Stimulated activated CD8-positive, alpha-beta memory T cell treated with anti-CD3 and anti-CD28 coated beads, Interleukin-7, amount 100 ng/mL, for 1 hour (primary cell): Measurements from ENCODE around the gene TP63.
"Not testable (repeated sequence)": the region's sequence is repeated elsewhere in the genome, so short reads cannot be mapped to it uniquely, and the experiment has no call there.

Experiments used
- DNase-seq, 2 donors: peaks; one replicate each; pipeline ENCODE4 v3.0.0-alpha.2; 2020; ENCODE audit warnings: low read depth in 2 of 2

TP63 gene

DNA sequence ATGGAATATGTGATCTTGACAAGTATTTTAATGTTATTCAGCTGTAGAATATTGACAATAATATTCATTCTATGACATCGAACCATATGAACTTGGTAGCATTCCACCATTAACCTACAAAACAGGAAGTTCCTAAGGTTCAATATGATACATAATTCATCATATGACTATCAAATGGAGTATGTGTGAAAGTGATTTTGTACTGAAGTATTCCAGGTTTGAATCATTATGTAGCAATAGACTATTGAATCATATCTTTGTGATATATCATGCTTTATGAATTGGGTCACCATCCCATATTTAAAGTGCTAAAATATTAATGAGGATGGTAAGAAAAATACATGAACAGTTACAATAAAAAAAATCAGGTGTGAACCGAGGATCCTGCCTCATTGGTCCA lies 95.1 kb downstream of the TP63 start:
- DNase-seq = no peak

DNA sequence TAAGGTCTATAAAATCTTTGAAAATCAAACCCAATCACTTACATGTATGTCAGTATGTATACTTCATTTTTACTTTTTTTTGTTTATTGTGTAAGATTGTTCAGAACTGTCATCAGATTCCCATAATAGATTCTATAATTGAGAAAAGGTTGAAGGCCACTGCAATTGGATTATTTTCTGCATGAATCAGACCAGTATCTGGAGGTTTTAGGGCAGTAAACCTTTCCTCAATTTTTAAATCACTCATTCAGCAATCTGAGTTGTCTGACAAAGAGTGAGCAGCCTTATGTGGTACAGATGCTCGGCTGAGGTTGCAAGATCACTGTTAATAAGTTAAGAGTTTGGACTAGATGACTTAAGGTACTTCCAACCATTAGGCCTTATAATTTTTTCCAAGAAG lies 96.0 kb downstream of the TP63 start:
- no peak for DNase-seq

DNA sequence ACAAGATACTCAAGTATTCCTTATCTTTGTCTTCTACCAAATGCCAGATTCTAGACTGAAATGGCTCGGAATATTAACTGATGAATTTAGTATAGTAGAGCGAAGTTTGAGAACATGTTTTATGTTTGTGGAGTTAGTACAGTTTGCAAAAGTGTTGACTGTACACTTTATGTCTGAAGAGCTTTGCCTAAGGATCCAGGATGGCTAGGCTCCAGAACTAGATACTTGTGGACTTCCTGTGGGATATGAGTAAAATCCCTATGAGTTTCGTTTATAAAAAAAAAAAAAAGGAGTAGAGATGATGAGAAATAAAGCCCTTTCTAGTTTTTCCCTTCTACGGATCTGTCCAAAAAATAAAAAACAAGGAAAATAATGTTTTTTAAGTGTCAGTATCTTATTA lies 96.7 kb downstream of the TP63 start:
- no peak for DNase-seq

DNA sequence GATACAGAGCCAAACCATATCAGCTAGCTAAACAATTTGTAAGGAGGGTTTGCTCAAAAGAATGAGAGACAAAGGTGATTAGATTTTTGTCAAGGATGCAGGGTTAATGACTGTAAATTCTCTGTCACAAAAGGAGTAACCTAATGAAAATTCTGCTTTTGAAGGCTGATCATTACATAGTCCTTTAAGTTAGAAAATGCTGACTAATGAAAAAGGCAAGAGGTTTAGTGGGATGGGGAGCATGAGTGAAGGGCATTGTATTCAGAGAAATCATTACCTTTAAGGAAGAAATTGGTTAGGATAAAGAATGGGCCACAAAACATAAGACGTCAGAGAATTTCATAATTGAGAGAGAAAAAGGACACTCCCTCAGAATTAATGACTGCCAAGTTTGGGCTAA lies 97.7 kb downstream of the TP63 start:
- no peak for DNase-seq

DNA sequence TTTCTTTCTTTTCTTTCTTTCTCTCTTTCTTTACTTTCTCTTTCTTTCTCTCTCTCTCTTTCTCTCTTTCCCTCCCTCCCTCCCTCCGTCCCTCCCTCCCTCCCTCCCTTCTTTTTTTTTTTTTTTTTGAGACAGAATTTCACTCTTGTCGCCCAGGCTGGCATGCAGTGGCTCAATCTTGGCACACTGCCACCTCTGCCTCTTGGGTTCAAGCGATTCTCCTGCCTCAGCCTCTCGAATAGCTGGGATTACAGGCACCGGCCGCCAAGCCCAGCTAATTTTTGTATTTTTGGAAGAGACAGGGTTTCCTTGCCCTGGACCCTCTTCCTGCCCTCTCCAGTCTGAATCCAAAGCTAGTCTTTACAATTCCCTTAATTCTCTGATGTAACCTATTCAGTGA lies 102.9 kb downstream of the TP63 start:
- no peak for DNase-seq

DNA sequence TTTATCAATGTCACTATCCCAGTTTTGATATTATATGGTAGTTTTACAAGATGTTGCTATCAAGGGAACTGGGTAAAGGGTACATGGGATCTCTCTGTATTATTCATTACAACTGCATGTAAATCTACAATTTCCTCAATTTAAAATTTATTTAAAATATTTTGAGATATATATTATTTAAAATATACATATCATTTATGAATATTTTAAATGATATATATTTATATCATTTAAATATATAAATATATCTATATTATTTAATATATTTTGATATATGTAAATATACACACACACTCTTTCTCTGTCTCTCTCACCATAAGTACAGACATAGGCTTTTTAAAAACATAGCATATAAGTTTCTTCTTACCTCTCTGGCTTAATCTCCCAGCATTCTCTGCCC lies 104.7 kb downstream of the TP63 start:
- DNase-seq = no peak

DNA sequence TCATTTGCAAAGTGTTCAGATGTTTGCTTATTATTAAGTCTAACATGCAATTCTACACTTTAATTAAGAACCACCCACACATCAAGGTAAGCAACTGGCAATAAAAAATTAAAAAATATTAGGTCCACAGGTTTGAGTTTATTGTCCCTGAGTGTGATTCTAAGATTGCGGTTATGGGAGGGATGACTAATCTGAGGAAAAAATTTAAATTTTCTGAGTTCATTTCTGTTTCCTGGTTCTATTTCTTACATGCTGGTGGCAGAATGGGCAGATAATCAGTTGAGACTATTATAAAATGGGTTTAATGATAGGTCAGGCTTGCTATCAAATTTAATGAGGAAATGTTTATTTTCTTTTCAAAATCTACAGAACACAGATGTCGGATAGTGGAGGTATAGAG lies 105.9 kb downstream of the TP63 start:
- no peak for DNase-seq

DNA sequence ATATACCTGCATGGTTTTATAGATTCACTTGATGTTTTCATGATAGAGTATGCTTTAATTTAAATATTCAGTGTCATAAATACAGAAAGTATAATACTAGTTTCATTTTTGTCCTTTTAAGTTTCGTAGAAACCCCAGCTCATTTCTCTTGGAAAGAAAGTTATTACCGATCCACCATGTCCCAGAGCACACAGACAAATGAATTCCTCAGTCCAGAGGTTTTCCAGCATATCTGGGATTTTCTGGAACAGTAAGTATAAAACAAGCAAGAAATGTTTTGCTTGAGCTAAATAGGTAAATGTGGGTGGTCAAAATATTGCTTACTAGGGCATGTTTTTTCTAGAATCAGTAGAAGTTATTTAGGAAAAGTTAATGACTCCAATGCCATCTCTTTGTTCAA lies 106.4 kb downstream of the TP63 start:
- no peak for DNase-seq

DNA sequence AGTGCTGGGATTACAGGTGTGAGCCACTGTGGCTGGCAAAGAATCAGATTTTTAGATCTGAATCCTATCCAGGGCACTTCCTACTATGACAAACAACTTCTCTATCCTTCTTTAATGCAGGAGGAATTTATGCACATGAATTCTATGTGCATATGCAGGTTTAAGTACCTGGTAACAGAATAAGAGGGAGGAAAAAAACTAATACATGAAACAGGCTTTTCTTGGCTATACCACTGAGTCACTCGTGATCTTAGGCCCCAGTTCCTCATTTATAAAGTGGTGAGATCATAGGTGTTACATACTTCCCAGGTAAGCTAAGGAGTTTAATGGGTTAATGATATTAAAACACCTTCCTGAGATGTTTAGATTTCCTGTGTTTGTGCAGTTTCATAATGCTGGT lies 108.2 kb downstream of the TP63 start:
- DNase-seq = no peak

DNA sequence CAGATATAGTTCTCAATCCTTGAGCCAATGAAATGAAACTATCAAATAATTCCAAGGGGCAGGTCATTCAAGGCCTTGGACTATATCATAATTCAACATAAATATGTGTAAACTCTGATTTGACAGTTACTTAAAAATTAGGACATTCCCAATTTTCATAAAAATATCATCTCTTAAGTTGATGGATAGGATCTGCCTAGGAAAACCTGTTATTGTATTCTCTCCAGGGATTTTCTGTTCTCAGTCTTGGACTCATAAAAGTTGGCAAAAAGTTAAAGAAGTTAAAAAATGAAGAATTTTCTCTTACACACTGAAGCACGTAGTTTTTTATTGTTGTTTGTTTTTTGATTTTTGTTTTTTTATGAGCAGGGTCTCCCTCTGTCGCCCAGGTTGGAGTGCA lies 109.0 kb downstream of the TP63 start:
- no peak for DNase-seq

DNA sequence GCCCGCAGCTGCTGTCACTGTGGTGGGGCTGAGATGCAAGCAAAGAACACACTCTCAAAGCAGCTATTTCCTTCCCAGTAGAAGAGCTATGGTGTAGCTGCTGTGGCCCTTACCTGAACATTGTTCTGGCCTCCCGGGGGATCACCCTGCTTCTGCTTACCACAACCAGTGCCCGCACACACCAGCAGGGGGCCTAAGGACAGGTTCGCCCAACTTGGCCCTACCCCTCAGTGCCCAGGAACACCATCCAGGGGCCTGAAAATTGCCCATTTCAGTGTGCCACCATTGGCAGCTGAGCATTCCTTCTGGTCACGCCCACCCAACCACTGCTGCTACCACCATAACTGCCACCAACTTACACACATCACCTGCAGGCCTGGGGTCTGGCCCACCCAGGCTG lies 113.0 kb downstream of the TP63 start:
- DNase-seq = no peak

DNA sequence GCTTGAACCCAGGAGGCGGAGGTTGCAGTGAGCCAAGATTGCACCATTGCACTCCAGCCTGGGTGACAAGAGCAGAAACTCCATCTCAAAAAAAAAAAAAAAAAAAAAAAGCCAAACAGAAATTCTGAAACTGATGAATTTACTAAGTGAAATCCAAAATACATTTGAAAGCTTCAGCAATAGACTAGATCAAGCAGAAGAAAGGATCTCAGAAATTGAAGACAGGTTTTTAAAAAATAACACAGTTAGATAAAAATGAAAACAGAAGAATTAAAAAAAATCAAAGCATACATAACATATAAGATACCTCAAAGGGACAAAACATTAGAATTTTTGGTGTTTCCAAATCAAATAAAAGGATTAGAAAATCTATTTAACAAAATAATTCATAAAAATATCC lies 114.4 kb downstream of the TP63 start:
- DNase-seq = no peak

DNA sequence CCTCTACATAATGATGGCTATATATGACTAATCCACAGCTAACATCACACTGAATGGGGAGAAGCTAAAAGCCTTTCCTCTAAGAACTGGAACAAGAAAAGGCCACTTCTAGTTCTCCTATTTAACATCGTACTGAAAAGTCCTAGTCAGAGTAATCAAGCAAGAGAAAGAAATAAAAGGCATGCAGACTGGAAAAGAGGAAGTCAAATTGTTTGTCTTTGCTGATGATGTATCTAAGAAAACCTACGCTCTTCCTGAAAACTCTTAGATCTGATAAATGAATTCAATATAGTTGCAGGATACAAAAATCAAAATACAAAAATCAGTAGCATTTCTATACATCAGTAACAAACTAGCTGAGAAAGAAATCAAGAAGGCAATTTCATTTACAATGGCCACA lies 116.9 kb downstream of the TP63 start:
- DNase-seq = no peak

DNA sequence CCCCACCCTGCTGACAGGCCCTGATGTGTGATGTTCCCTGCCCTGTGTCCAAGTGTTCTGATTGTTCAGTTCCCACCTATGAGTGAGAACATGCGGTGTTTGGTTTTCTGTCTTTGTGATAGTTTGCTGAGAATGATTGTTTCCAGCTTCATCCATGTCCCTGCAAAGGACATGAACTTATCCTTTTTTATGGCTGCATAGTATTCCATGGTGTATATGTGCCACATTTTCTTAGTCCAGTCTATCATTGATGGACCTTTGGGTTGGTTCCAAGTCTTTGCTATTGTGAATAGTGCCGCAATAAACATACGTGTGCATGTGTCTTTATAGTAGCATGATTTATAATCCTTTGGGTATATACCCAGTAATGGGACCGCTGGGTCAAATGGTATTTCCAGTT lies 119.8 kb downstream of the TP63 start:
- not testable (repeated sequence) for DNase-seq

DNA sequence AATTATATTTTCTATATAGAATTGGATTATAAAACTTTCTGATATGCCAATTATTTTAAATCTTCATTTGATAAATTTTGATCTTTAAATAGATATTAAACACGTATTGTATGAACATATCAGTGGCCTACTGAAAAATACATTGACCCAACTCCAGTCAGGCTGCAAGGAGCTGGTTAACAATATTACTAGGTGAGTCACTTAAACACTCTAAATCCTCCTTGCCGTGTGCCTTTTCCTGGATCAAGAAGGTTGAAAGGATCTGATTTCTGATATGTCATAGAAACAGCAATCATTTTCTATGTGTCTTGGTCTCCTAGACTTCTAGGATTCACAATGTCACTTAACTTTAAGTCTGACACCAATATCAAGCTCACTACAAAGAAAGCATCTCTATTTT lies 123.2 kb downstream of the TP63 start:
- no peak for DNase-seq

DNA sequence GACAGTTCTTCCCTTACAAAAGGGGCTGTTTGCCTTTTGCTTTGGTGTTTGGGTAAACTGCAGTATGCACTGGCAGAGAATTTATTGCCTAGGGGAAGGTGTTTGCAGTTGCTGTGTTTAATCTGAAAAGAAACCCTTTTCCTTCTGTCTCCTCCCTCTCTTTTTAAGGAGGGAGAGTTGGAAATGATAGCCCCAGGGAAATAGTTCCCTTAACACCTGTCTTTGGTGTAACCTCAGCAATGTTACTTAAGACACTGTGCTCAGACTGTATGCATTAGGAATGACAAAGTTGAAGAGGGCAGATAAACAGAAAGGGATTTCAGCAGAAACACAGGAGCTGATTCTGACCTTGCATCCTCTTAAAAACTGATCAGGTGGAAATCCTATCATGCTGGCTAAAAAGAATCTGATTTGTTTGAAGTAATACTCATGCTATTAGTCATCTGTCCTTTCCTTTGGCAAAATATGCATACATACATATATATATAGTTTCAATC lies 125.4 kb downstream of the TP63 start:
- no peak for DNase-seq

DNA sequence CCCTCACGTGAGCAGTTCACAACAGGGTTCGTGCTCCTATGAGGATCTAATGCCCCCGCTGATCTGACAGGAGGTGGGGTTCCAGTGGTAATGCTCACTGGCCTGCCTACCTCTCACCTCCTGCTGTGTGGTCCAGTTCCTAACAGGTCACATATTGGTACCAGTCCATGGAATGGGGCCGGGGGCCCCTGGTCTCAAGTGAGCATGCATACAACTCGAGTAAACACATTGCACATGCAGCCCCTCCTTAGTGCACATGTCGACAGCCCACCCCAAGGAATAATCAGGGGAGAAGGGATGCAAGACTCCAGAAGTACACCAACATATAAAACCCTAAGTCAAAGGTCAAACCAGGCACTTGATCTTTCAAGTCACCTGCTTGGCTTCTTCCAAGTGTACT lies 127.0 kb downstream of the TP63 start:
- DNase-seq = no peak

DNA sequence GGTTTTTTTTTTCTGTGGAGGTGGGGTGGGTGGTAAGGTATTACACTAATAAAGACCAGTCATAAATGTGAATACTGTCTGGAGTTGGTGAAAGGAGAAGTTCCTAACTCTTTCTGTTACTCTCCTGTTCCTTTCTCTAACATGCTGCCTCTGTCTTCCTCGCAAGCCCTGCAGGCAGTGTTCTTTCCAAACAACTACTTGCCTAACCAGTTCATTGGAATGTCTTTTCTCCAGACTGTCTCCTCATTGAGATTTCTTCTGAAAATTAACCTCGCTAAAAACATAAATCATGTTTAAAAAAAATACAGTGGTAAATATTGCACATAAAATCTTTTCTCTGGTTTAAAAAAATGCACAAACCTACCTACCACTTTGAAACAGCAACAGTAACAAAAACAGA lies 135.2 kb downstream of the TP63 start:
- no peak for DNase-seq

DNA sequence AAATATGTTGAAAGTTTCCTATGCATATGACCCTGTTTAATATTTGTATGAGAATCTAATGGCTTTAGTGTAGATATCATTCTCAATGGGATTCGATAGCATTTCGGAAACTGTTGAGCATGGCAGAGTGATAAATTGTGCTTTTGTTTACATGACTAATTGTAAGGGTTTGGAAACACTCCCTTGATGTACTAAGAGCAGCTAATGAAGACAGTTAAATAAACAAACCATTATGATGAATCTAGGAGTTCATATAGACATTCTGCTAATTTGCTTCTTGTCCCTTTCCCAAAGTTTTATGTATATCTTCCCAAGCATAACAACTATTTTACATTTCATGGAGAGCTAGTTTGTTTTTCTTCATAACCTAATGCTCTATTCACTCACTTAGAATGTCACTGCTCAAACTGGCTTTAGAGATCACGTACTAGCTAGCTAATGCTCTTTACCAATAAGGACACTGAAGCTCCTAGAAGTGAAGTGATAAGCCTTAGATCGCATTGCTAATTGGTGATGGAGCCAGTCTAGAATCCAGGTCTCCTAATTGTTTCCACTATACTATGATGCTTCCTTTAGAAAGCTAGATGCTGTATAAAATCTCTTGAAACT lies 140.8 kb downstream of the TP63 start:
- DNase-seq = no peak

DNA sequence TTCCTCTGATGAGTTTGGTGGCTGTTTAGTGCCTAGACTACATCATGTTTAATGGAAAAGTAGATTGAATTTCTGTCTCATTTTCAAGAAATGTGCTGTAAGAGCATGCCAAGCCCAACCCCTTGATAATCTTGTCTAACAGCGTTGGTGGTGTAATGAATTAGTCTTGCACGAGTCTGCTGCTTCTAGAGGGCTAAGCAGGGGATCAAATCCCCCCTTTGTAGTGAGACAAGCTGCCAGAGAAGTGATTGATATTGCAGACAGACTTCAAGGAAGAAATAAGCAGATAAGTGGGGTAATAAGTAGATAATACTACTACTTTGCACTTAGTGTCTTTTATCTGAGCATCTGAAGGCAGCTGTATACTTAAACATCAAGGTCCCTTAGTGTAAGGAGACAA lies 141.4 kb downstream of the TP63 start:
- DNase-seq = no peak

DNA sequence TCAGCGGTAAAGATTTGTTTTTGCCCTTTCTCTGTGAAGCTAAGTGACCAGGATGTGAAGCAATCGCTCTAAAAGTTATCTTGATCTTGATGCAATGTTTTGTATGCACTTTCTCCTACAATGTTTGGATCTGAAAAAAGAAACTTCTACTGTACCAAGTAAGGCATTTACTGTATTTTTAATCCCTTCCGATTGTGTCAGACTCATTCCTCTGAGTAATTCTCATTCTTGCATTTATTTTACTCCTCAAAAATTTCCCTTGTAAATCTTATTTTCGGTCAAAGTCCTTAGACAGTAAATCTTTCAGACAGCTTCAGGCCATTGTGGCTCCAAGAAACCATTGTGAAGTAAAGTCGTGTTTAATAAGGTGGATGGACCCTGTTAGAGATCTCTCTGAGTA lies 141.9 kb downstream of the TP63 start:
- no peak for DNase-seq

DNA sequence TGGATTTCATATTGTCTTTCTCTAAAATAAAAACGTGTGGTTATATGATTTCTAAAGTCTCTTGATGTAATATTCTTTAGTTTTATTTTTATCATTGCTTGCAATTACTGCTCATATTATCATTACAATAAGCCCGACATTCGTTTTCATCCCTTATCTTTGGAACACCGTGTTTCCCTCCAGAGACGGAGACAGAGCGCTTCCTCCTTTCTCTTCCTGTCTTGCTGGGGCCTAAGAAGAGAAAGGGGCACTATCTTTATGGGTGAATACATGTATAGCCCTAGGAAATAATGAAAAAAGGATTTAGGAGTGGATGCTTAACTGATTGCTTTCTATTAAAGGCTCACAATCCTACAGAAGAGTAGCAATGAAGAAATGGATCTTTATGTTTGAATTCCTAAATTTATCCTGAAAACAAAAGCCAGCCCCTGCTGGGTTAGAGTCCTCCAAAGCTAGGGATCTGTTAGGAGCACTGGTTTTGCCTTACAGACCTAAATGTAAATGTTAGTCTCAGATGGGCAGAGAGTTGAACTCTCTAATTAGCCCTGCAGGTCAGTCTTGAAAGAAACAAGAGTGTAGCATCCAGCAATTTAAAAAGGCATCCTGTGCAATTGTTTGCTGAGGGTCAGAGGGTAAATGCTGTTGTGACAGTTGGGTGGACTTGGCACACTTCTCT lies 145.1 kb downstream of the TP63 start:
- DNase-seq = no peak

DNA sequence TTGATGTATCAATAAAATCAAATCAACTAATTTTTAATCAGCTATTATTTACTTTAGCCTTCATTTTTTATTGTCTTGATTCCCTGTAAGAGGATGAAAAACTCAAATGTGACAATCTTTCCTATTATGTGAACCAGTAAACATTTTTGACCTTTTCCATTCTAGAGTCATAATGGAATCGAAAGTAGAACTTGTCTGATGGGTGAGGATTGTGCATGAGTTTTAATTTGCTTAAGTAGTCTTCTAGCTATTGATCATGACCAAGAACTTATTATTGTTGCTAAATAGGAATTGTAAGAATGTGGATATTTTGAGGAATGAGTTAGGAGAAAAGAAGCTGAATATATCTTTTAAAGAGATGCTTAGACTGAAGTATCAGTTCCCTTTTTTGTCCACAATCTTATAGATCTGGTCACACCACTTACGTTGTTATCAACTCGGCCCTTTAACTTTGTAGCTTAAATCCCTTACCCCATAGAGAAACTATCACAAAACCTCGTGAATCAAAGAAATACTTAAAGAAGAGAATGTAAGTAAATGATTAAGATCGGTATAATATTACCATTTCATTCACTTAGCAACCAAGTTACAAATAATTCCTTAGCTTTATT lies 147.3 kb downstream of the TP63 start:
- no peak for DNase-seq

DNA sequence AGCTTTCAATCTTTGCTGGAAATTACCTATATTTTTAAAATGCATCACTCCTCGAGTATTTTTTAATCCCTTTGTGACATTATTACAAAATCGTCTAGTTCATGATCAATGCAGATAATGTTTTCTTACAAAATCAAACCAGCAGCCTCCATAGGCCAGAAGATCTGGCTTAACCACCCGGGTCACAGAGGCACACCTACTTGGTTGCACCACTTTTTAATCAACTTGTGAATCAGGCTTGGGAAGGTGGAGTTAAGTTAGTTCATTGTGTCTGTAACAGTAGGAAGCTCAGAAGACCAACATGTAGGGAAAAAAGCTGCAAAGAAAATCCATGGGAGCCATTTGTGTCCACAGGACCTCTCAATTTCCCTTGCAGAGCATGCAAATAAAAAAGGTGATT lies 148.0 kb downstream of the TP63 start:
- DNase-seq = no peak
